Trophoblast cell (in vitro differentiated cells and primary cell): ENCODE data around the gene MEGF11.

Source experiments
- DNase-seq, 2 donors: peaks; one replicate each; pipeline ENCODE4 v3.0.0-alpha.2; 2016
- H2AFZ ChIP-seq: 2 replicates; pipeline ENCODE4 v1.6.1; 2013; ENCODE audit warnings: low read length, moderate library complexity, mild to moderate bottlenecking; ENCODE audit not compliant: insufficient read depth, poor library complexity
- H2AK5ac ChIP-seq: 2 replicates; pipeline ENCODE4 v1.6.1; 2013; ENCODE audit warnings: mild to moderate bottlenecking, low read length
- H2BK120ac ChIP-seq: 2 replicates; pipeline ENCODE4 v1.6.1; 2013; ENCODE audit warnings: low read length, mild to moderate bottlenecking, moderate library complexity; ENCODE audit not compliant: insufficient read depth, poor library complexity
- H2BK12ac ChIP-seq: 2 replicates; pipeline ENCODE4 v1.6.1; 2013; ENCODE audit warnings: mild to moderate bottlenecking, low read length, moderate library complexity
- H2BK5ac ChIP-seq: 2 replicates; pipeline ENCODE4 v1.6.1; 2013; ENCODE audit warnings: low read length, low read depth, moderate library complexity, mild to moderate bottlenecking; ENCODE audit not compliant: poor library complexity
- H3K14ac ChIP-seq: 2 replicates; pipeline ENCODE4 v1.6.1; 2013; ENCODE audit warnings: mild to moderate bottlenecking, low read length
- H3K18ac ChIP-seq: 2 replicates; pipeline ENCODE4 v1.6.1; 2013; ENCODE audit warnings: mild to moderate bottlenecking, low read length
- H3K23ac ChIP-seq: 2 replicates; pipeline ENCODE4 v1.6.1; 2013; ENCODE audit warnings: low read length
- H3K27ac ChIP-seq: 2 replicates; pipeline ENCODE4 v1.5.1; 2013; ENCODE audit warnings: low read depth, mild to moderate bottlenecking, inconsistent platforms, low read length, moderate library complexity
- H3K27me3 ChIP-seq: 2 replicates; pipeline ENCODE4 v1.6.1; 2013; ENCODE audit warnings: inconsistent platforms, mild to moderate bottlenecking, low read length, moderate library complexity; ENCODE audit not compliant: insufficient read depth
- H3K36me3 ChIP-seq, 2 experiments: 1 replicate in 1 of 2; 2 replicates in 1 of 2; pipeline ENCODE4 v1.6.1; 2013; ENCODE audit warnings: low read length in 2 of 2, mild to moderate bottlenecking in 2 of 2, moderate library complexity in 1 of 2; ENCODE audit not compliant: insufficient read depth in 2 of 2, control insufficient read depth in 1 of 2
- H3K4ac ChIP-seq: 2 replicates; pipeline ENCODE4 v1.6.1; 2013; ENCODE audit warnings: low read depth, mild to moderate bottlenecking, low read length, moderate library complexity
- H3K4me1 ChIP-seq, 2 experiments: 1 replicate in 1 of 2; 2 replicates in 1 of 2; pipeline ENCODE4 v1.6.1; 2013; ENCODE audit warnings: low read length in 2 of 2, mild to moderate bottlenecking in 2 of 2, moderate library complexity in 1 of 2; ENCODE audit not compliant: insufficient read depth in 2 of 2, control insufficient read depth in 1 of 2
- H3K4me2 ChIP-seq: 2 replicates; pipeline ENCODE4 v1.6.1; 2013; ENCODE audit warnings: inconsistent platforms, mild to moderate bottlenecking, low read length, moderate library complexity
- H3K4me3 ChIP-seq: 2 replicates; pipeline ENCODE4 v1.5.1; 2013; ENCODE audit warnings: mild to moderate bottlenecking, low read depth, low read length, inconsistent platforms
- H3K79me1 ChIP-seq: one replicate; pipeline ENCODE4 v1.6.1; 2013; ENCODE audit warnings: low read length
- H3K79me2 ChIP-seq: 2 replicates; pipeline ENCODE4 v1.6.1; 2013; ENCODE audit warnings: low read length, mild to moderate bottlenecking; ENCODE audit not compliant: control insufficient read depth, insufficient read depth, poor library complexity
- H3K9ac ChIP-seq: 2 replicates; pipeline ENCODE4 v1.6.1; 2013; ENCODE audit warnings: mild to moderate bottlenecking, low read length
- H3K9me3 ChIP-seq: 2 replicates; pipeline ENCODE4 v1.6.1; 2013; ENCODE audit warnings: low read depth, mild to moderate bottlenecking, control low read depth, inconsistent platforms, low read length; ENCODE audit not compliant: insufficient read depth
- H4K12ac ChIP-seq: 2 replicates; pipeline ENCODE4 v1.6.1; 2013; ENCODE audit warnings: low read depth, mild to moderate bottlenecking, low read length, moderate library complexity
- H4K8ac ChIP-seq: 2 replicates; pipeline ENCODE4 v1.6.1; 2013; ENCODE audit warnings: low read depth, mild to moderate bottlenecking, low read length, moderate library complexity
- H4K91ac ChIP-seq: one replicate; pipeline ENCODE4 v1.6.1; 2013; ENCODE audit warnings: low read depth, mild to moderate bottlenecking, low read length, moderate library complexity
- WGBS: extraction: QIAGEN DNeasy Blood & Tissue Kit; methylation state at CpG from one replicate; pipeline ENCODE4 v1.1.7; 2013; ENCODE audit warnings: missing lambda C conversion rate; ENCODE audit not compliant: insufficient read length, insufficient coverage; ENCODE audit errors: extremely low coverage; 5-methylcytosine and 5-hydroxymethylcytosine counted together

MEGF11 gene

DNA sequence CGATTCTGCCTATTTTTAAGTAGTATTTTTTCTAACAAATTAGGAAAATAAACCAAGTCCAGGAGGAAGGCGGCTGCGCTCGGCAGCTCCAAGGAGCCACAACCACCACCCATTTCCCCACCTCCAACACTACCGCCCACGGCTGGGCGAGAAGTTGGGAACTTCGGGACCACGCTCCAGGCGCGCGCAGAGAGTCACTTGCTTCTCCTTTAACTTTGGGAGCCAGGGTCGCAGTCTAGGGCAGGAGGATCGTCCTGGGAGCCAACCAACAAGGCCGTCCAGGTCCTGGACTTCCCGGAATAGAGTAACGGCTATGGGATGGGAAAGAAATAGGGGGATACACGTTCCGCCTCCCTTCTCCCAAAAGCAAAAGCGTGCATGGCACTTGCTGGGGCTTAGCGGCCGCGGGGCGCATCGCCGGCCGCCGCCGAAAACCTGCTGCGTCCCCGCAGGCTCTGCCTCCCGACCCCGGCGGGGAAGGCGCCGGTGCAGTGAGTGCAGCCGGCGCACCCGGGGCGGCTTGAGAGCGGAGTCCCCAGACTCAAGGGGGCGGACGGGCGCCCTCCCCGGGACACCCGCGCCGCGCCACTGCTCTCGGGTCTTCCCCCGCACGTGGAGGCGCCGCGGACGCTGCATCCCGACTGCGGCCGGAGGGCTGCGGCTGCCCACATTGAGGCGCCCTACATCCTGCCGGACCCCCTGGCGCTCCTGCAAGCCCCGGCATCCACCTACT is 699 bp downstream of the MEGF11 start:
- peaks cover 62% of the 10 kb centered on the region for H3K27me3 ChIP-seq
- no peak overlapping the region for H3K4ac ChIP-seq
- no peak overlapping the region for H4K12ac ChIP-seq
- H2AK5ac ChIP-seq, result no peak overlapping the region
- peak in 1 of 2 donors; percentile 9 for DNase-seq
- H3K23ac ChIP-seq, result no peak overlapping the region
- H3K27ac ChIP-seq, result no peak overlapping the region
- H3K14ac ChIP-seq, result no peak overlapping the region
- no peak overlapping the region for H4K8ac ChIP-seq
- H3K9ac ChIP-seq, result no peak overlapping the region
- H3K4me2 ChIP-seq, result peak overlapping the region; percentile 70
- H3K79me1 ChIP-seq, result no peaks in the 10 kb centered on the region
- no peak overlapping the region for H4K91ac ChIP-seq
- H3K79me2 ChIP-seq, result no peaks in the 10 kb centered on the region
- no peak overlapping the region for H3K18ac ChIP-seq
- H2AFZ ChIP-seq, result no peak overlapping the region
- WGBS, result no CpG with 5 or more reads among the region's 64 CpGs
- H2BK5ac ChIP-seq, result no peak overlapping the region
- no peak overlapping the region for H2BK12ac ChIP-seq
- peaks cover 4 to 7% of the 10 kb centered on the region in 2 experiments for H3K4me1 ChIP-seq
- peaks cover 2% of the 10 kb centered on the region for H3K9me3 ChIP-seq
- H3K4me3 ChIP-seq, result peak overlapping the region; percentile 51
- no peak overlapping the region for H2BK120ac ChIP-seq
- H3K36me3 ChIP-seq, result no peaks in the 10 kb centered on the region

DNA sequence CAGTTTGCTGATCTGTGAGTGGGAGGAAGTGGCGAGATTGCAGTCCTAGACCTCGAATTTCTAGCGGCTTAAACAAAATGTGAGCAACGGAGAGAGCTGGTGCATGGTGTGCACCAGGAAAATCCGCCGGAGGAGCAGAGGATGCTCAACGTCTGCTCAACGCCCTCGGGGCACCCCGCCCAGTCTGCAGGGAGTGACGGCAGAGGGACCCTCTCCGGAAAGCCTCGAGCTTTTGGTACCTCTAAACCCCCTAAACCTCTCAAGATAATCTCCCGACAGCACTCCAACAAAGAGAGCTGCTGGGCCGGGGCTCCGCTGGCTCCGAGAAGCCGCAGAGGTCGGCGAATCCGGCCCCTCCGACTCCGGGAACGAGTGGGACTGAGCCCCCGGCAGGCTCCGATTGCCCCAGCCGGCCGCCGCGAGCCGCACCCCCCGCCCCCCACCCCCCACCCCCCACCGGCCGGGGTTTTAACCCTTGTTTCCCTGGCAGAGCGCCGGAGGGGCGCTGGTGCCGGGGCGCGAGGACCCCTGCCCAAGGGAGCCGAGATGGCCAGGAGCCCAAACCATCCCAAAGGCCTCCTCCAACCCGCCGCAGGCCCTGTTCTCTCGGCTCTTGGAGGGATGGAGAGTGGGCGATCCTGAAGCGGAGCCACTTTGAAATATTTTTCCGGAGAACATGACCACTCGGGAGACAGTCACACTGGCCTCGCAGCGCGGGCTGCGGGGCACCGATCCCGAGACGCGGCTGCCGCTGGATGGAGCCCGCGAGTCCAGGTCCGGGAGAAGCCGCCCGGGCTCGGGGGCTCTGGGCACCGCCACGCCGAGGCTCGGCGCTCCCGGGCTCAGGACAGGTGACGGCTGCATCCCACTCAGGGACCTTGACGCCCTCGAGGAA is 1.5 kb downstream of the MEGF11 start:
- Histone ChIP-seq H2BK12ac (no peak overlapping the region), H3K14ac (no peak overlapping the region), H3K27ac (no peak overlapping the region)

DNA sequence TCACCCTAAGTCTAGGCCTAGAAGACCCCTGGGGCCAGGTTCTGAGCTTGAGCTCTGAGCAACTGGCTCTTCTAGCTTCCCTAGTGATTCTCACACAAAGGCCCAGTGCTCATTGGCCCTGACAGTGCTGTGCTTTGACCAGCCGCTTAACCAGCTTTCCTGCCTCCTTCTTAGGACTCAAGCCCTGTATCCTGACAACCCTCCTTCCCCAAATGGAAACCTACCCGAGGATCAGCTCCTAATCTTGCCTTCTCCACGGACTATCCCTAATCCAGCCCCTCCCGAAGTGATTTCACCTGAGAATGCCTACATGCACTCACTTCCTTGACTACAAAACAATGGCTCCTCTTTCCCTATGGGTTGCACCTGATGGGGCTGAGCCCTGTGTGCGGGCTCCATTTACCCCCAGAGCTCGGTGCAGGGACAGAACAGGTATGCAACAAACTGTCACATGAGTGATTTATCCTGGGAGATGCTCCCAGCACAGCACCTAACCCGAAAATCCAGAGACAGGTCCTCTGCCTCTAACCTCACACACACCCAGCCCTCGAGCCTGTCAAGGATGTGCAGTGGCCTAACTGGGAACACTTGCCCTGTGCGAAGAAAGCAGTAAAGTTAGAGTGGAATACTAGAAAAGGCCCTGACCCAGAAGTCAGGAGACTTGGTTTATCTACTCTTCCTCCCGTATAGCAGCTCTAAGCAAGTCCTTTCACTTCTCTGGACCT is 2.3 kb downstream of the MEGF11 start:
- Histone ChIP-seq H3K4me2 (peak overlapping the region; percentile 40), H3K79me1 (no peaks in the 10 kb centered on the region), H2BK120ac (no peak overlapping the region), H4K12ac (no peak overlapping the region), H3K9me3 (peaks cover 2% of the 10 kb centered on the region), H4K91ac (no peak overlapping the region), H3K79me2 (no peaks in the 10 kb centered on the region), H2BK5ac (no peak overlapping the region), H3K27ac (no peak overlapping the region), H3K4me1 (peaks cover 4 to 7% of the 10 kb centered on the region in 2 experiments), H3K9ac (no peak overlapping the region), H2AK5ac (no peak overlapping the region), H3K27me3 (peaks cover 56% of the 10 kb centered on the region), H3K23ac (no peak overlapping the region), H3K4ac (no peak overlapping the region), H3K18ac (no peak overlapping the region), H2BK12ac (no peak overlapping the region), H2AFZ (no peak overlapping the region), H4K8ac (no peak overlapping the region), H3K14ac (no peak overlapping the region), H3K36me3 (no peaks in the 10 kb centered on the region), H3K4me3 (no peak overlapping the region)
- no CpG with 5 or more reads among the region's 10 CpGs for WGBS
- DNase-seq, result no peak

More for the DNA sequence above, 1.5 kb downstream of the MEGF11 start:
- Histone ChIP-seq H3K27me3 (peaks cover 62% of the 10 kb centered on the region), H2BK120ac (no peak overlapping the region), H3K4me1 (peaks cover 4 to 7% of the 10 kb centered on the region in 2 experiments), H3K4me3 (no peak overlapping the region), H3K4ac (no peak overlapping the region), H3K4me2 (peak overlapping the region; percentile 70), H4K12ac (no peak overlapping the region), H2AFZ (no peak overlapping the region), H3K9me3 (peaks cover 2% of the 10 kb centered on the region), H4K8ac (no peak overlapping the region), H2BK5ac (no peak overlapping the region), H3K79me1 (no peaks in the 10 kb centered on the region), H4K91ac (no peak overlapping the region), H3K36me3 (no peaks in the 10 kb centered on the region), H2AK5ac (no peak overlapping the region), H3K23ac (no peak overlapping the region), H3K79me2 (no peaks in the 10 kb centered on the region), H3K9ac (no peak overlapping the region), H3K18ac (no peak overlapping the region)
- DNase-seq, result peak; percentile 59 to 78
- WGBS, result no CpG with 5 or more reads among the region's 72 CpGs

DNA sequence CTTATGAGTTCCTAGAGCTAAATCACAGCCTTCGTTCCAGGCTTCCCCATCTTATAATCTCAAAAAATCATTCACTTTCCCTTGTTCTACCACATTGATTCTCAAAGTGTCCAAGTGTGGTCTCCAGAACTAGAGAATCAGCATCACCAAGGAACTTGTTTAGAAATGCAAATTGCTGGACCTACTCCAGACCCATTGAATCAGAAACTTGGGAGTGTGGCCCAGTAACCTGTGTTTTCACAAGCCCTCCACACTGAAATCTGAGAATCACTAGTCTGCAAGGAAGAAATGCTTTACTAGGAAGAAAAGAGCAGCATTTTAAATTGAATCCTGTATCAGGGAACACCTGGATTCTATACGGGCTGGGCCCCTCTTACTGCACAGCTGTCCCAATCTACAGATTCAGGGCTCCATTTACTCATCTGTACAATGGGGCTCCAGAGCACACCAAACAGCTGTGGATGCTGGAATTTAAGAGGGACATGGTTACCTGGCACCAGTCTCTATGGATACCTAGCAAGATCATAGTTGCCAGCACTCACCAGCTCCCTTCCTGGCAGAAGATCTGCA is 3.9 kb downstream of the MEGF11 start:
- Histone ChIP-seq H2BK12ac (no peak overlapping the region), H3K4me2 (no peak overlapping the region), H2AFZ (no peak overlapping the region), H3K23ac (no peak overlapping the region), H4K12ac (no peak overlapping the region), H3K14ac (no peak overlapping the region), H2BK5ac (no peak overlapping the region), H3K27ac (no peak overlapping the region), H2AK5ac (no peak overlapping the region), H3K79me2 (no peaks in the 10 kb centered on the region), H3K4me3 (no peak overlapping the region), H3K36me3 (no peaks in the 10 kb centered on the region), H3K79me1 (no peaks in the 10 kb centered on the region), H3K27me3 (peaks cover 41% of the 10 kb centered on the region), H4K8ac (no peak overlapping the region), H3K4me1 (peaks cover 4 to 7% of the 10 kb centered on the region in 2 experiments), H4K91ac (no peak overlapping the region), H3K9me3 (peaks cover 2% of the 10 kb centered on the region), H3K4ac (no peak overlapping the region), H2BK120ac (no peak overlapping the region), H3K9ac (no peak overlapping the region), H3K18ac (no peak overlapping the region)
- WGBS, result no CpG with 5 or more reads among the region's 2 CpGs
- DNase-seq, result no peak
